Choroid plexus epithelial cell (primary cell): ENCODE data around the gene HSD17B12.

Source experiments
- DNase-seq: peaks from one replicate; pipeline ENCODE4 v3.0.0-alpha.2; 2010; ENCODE audit warnings: low read depth
- H3K4me3 ChIP-seq: 2 replicates; pipeline ENCODE4 v1.5.1; 2011; ENCODE audit warnings: low read depth, mild to moderate bottlenecking, control low read depth, low read length, moderate library complexity
- TF ChIP-seq, protein P1 (sequence below): conservative IDR thresholded peaks from 2 replicates; pipeline ENCODE4 v1.5.1; 2011; ENCODE audit warnings: low read depth, mild to moderate bottlenecking, control low read depth, inconsistent platforms, low read length, moderate library complexity

Gene HSD17B12

DNA sequence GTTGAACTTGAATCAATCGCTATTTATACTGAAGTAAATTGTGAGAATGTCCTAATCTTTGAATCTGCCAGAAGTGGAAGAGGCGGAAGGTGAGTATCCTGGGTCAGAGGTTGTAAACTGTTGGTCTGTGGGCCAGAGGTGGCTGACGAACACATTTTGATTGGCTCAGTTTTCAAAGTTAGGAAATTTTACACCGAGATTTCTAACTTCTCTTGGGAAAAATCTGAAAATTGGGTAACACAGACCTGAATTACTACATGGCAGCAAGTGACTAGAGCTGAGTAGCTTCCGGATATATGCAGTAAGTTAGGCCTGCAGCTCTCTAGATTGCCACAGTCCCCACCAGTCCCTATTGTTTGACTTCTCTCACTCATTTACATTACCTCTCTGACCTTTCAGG lies 143.3 kb downstream of the HSD17B12 start:
- H3K4me3 ChIP-seq, result no peak overlapping the region
- TF ChIP-seq, protein P1, sequence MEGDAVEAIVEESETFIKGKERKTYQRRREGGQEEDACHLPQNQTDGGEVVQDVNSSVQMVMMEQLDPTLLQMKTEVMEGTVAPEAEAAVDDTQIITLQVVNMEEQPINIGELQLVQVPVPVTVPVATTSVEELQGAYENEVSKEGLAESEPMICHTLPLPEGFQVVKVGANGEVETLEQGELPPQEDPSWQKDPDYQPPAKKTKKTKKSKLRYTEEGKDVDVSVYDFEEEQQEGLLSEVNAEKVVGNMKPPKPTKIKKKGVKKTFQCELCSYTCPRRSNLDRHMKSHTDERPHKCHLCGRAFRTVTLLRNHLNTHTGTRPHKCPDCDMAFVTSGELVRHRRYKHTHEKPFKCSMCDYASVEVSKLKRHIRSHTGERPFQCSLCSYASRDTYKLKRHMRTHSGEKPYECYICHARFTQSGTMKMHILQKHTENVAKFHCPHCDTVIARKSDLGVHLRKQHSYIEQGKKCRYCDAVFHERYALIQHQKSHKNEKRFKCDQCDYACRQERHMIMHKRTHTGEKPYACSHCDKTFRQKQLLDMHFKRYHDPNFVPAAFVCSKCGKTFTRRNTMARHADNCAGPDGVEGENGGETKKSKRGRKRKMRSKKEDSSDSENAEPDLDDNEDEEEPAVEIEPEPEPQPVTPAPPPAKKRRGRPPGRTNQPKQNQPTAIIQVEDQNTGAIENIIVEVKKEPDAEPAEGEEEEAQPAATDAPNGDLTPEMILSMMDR, result no peak
- DNase-seq, result no peak

DNA sequence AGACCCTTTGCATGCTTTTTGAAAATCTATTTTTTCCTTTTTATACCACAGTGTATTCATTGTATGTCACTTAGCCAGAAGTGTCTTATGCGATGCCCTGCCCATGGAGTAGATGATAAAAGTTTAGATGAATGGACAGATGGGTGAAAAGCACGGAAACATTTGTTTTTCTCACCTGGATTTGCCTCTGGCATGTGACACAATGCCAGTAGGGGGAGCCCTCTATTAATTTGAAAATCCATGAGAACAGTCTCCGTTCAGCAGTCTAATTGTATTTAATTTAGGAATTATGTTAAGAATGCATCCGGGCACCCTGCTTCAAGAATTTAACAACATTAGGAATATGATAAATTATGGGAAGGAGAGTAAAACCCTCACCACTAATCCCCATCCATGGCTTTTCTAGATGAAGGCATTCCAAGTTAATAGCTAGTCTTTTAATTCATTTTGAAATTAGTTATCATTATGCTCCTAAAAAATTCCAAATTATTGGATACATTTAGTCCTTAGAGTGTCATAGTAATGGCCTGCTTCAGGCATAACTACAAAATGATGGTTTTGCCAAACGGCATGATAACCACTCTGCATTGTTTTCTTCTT lies 144.8 kb downstream of the HSD17B12 start:
- DNase-seq, result peak; percentile 70
- TF ChIP-seq, protein P1, result peak; percentile 79
- no peak overlapping the region for H3K4me3 ChIP-seq

DNA sequence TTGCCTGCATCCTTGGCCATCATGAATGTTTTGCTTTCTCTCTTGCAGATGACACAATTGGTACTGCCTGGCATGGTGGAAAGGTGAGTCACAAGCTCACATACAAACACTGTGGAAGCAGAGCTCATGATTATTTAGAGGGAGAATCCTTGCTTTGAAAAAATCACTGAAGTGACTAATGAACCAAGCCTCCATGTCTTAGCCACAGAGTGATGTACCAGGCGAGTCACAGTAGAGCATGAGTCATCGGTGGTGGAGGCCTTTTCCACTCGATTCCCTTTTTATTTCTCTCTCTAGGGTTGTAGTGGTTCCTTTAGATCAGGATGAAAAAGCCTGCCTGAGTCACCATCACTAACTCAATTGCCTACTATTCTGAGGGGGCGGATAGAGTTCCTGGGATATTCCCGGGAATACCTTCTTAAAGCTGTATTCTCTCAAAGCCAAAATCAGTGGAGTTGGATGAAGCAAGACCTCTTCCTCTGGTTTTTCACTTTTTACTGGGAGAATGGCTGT lies 150.4 kb downstream of the HSD17B12 start:
- DNase-seq, result peak; percentile 99
- H3K4me3 ChIP-seq, result no peak overlapping the region
- TF ChIP-seq, protein P1, result no peak

DNA sequence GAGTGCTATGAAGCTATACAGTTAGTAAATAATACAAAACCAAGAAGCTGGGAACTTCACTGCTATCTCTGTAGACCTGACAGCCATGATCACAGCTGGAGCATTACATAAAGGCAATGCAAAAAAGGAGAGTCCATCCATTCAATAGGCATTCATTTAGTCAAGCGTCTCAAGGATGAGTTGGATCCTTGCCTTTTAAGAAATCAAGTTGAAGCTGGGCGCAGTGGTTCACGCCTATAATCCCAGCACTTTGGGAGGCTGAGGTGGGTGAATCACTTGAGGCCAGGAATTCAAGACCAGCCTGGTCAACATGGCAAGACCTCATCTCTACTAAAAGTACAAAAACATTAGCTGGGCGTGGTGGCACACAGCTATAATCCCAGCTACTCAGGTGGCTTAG lies 152.0 kb downstream of the HSD17B12 start:
- no peak for DNase-seq
- H3K4me3 ChIP-seq, result no peak overlapping the region
- TF ChIP-seq, protein P1, result no peak

DNA sequence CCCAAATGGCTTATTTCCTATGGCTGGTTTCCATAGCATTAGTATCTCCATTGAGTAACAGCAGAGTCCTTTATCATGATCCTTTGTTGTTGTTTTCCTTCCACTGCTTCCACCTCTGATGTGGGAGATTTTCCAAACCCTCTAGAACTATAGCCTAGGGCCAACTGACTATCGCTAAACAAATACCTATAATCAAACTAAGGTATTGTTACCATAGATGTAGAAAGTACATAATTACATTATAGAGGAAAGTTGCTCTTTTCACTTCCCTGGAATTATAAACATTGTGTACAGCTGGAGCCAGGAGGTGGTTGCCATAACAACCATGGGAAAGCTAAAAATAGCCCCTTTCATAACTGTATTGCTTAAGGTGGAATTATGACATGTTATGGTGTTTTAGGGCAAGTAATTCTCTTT lies 153.1 kb downstream of the HSD17B12 start:
- no peak overlapping the region for H3K4me3 ChIP-seq
- TF ChIP-seq, protein P1, result no peak
- peak; percentile 95 for DNase-seq

DNA sequence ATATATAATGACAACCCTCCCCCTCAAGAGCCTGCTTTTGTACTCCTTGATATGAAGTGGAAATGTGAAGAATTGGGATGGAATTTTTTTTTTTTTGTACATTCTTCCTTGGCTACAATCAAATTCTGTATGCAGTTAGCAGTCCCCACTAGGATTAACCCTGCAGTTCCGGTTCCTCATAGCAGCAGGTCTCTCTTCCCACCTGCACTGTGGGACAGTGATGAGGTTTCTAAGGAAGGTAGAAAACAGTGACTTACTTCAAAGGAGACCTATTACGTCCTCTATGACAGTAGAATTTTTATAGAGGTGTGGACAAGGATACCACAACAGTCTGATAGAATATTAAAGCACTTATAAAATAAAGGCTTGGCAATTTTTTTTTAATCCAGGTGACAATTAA lies 153.7 kb downstream of the HSD17B12 start:
- no peak for DNase-seq
- H3K4me3 ChIP-seq, result no peak overlapping the region

DNA sequence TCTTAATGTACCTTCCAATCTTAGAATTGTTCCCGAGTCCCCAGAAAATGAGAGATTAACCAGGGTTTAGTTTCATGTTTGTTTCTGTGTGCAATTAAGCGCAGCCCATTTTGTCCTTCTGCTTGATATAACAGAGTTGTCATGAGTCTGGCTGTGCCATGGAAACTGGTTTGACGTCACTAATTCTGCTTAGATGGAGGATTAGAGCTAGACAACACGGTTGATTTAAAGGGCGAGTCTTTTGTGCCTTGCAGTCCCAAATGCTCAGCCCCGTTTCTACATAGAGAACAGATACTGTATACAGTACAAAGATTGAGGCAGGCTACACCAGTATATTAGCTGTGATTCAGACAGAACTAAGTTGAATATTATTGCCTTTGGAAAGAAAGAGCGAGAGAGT lies 154.6 kb downstream of the HSD17B12 start:
- DNase-seq, result peak; percentile 70
- TF ChIP-seq, protein P1, result no peak
- no peak overlapping the region for H3K4me3 ChIP-seq

More for the DNA sequence above, 153.7 kb downstream of the HSD17B12 start:
- TF ChIP-seq, protein P1, result no peak
